Fibroblast of lung (primary cell): ENCODE results near the gene PGD. TPM values are rescaled to one million over a fixed set of nuclear protein-coding genes. Genes with fewer than 3 reads are reported as not detected.

Experiments
- DNase-seq, 2 donors: peaks; one replicate each; pipeline versions ENCODE4 v3.0.0 to v3.0.0-alpha.2; 2010; ENCODE audit warnings: low read depth in 2 of 2
- H2AFZ ChIP-seq: 2 replicates; pipeline ENCODE4 v1.5.1; 2012; ENCODE audit warnings: low read length, control low read depth, inconsistent platforms
- H3K27ac ChIP-seq: 2 replicates; pipeline ENCODE4 v1.5.1; 2011; ENCODE audit warnings: low read length, control low read depth; ENCODE audit not compliant: insufficient read depth
- H3K27me3 ChIP-seq: 2 replicates; pipeline ENCODE4 v1.5.1; 2011; ENCODE audit warnings: mild to moderate bottlenecking, low read length; ENCODE audit not compliant: control insufficient read depth, insufficient read depth
- H3K36me3 ChIP-seq: 2 replicates; pipeline ENCODE4 v1.5.1; 2011; ENCODE audit warnings: low read length; ENCODE audit not compliant: control insufficient read depth, insufficient read depth
- H3K4me1 ChIP-seq: 2 replicates; pipeline ENCODE4 v1.5.1; 2011; ENCODE audit warnings: low read length; ENCODE audit not compliant: control insufficient read depth, insufficient read depth; ENCODE audit errors: extremely low read depth
- H3K4me2 ChIP-seq: 2 replicates; pipeline ENCODE4 v1.5.1; 2011; ENCODE audit warnings: low read length, control low read depth; ENCODE audit not compliant: insufficient read depth; ENCODE audit errors: extremely low read depth
- H3K4me3 ChIP-seq, 4 experiments: fragments of 200-600 bp in 1 of 4; sonication (generic) in 1 of 4; replicated peaks in 1 of 4; 2 replicates each; pipeline ENCODE4 v1.5.1; 2011 to 2016; ENCODE audit warnings: low read length in 4 of 4, low read depth in 3 of 4, mild to moderate bottlenecking in 3 of 4, control low read depth in 2 of 4, inconsistent platforms in 1 of 4, mixed read lengths in 1 of 4; ENCODE audit not compliant: insufficient read depth in 1 of 4; ENCODE audit errors: control extremely low read depth in 1 of 4
- H3K79me2 ChIP-seq: 2 replicates; pipeline ENCODE4 v1.5.1; 2012; ENCODE audit warnings: mild to moderate bottlenecking, low read length, inconsistent platforms; ENCODE audit not compliant: control insufficient read depth, insufficient read depth
- H3K9ac ChIP-seq: 2 replicates; pipeline ENCODE4 v1.5.1; 2011; ENCODE audit warnings: mild to moderate bottlenecking, low read length, control low read depth; ENCODE audit not compliant: insufficient read depth
- H3K9me3 ChIP-seq: 2 replicates; pipeline ENCODE4 v1.5.1; 2012; ENCODE audit warnings: low read depth, low read length; ENCODE audit not compliant: control insufficient read depth, insufficient read depth
- H4K20me1 ChIP-seq: 2 replicates; pipeline ENCODE4 v1.5.1; 2011; ENCODE audit warnings: low read length; ENCODE audit not compliant: control insufficient read depth, insufficient read depth; ENCODE audit errors: extremely low read depth
- EZH2 ChIP-seq: IDR thresholded peaks from 2 replicates; pipeline ENCODE4 v1.5.1; 2012; ENCODE audit warnings: low read length, control low read depth, mild to moderate bottlenecking; ENCODE audit errors: missing control alignments
- polyA plus RNA-seq, 2 donors: library from polyadenylated mRNA; depleted of rRNA in 1 of 2; stranded (reverse) in 1 of 2; unstranded in 1 of 2; fragments of >200 nt; gene quantifications; 2 replicates each; pipeline ENCODE4 v1.2.1, GENCODE V29; 2011 to 2012; ENCODE audit warnings: missing spikeins in 1 of 2
- total RNA-seq: library from RNA; depleted of rRNA; stranded (reverse); fragments of >200 nt; gene quantifications from 2 replicates; pipeline ENCODE4 v1.2.1, GENCODE V29; 2014
- TF ChIP-seq, protein P1 (sequence below), 2 donors: IDR thresholded peaks in 1 of 2; conservative IDR thresholded peaks in 1 of 2; 1 replicate in 1 of 2; 2 replicates in 1 of 2; pipeline ENCODE4 v1.5.1; 2011 to 2012; ENCODE audit warnings: low read length in 2 of 2, control low read depth in 1 of 2, inconsistent platforms in 1 of 2, low read depth in 1 of 2, mild to moderate bottlenecking in 1 of 2

Gene PGD
- total and polyA plus RNA-seq, 2 donors (not counting 1 experiment from before 2014, with no cell fraction given) = 121 to 135 TPM

DNA sequence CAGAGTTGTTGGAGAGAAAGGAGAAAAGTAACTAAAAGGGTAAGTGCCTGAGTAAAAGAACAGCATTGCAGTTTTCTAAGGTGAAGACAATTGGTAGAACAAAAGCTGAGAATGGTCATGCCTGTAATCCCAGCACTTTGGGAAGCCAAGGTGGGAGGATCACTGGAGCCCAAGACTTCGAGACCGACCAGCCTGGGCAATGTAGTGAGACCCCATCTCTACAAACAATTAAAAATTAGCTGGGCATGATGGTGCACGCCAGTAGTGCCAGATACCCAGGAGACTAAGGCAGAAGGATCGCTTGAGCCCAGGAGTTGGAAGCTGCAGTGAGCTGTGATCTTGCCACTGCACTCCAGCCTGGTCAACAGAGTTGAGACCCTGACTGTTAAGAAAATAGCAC lies 15.2 kb upstream of the PGD start:
- Histone ChIP-seq H3K36me3 (no peaks in the 10 kb centered on the region), H2AFZ (no peak overlapping the region), H3K4me2 (no peak overlapping the region), H3K27ac (no peak overlapping the region), H4K20me1 (no peaks in the 10 kb centered on the region), H3K79me2 (no peaks in the 10 kb centered on the region), H3K27me3 (no peaks in the 10 kb centered on the region), H3K4me3 (no peak overlapping the region), H3K9me3 (no peaks in the 10 kb centered on the region), H3K9ac (no peak overlapping the region), H3K4me1 (peaks cover 19% of the 10 kb centered on the region)
- no peak for TF ChIP-seq EZH2
- TF ChIP-seq, protein P1, sequence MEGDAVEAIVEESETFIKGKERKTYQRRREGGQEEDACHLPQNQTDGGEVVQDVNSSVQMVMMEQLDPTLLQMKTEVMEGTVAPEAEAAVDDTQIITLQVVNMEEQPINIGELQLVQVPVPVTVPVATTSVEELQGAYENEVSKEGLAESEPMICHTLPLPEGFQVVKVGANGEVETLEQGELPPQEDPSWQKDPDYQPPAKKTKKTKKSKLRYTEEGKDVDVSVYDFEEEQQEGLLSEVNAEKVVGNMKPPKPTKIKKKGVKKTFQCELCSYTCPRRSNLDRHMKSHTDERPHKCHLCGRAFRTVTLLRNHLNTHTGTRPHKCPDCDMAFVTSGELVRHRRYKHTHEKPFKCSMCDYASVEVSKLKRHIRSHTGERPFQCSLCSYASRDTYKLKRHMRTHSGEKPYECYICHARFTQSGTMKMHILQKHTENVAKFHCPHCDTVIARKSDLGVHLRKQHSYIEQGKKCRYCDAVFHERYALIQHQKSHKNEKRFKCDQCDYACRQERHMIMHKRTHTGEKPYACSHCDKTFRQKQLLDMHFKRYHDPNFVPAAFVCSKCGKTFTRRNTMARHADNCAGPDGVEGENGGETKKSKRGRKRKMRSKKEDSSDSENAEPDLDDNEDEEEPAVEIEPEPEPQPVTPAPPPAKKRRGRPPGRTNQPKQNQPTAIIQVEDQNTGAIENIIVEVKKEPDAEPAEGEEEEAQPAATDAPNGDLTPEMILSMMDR (conservative IDR thresholded peaks at IDR 0.05 in 1 of 2, IDR thresholded peaks at IDR 0.05 in 1 of 2; ENCODE audit: low read depth in 1 of 2, low read length in 2 of 2) = no peak
- DNase-seq = no peak

DNA sequence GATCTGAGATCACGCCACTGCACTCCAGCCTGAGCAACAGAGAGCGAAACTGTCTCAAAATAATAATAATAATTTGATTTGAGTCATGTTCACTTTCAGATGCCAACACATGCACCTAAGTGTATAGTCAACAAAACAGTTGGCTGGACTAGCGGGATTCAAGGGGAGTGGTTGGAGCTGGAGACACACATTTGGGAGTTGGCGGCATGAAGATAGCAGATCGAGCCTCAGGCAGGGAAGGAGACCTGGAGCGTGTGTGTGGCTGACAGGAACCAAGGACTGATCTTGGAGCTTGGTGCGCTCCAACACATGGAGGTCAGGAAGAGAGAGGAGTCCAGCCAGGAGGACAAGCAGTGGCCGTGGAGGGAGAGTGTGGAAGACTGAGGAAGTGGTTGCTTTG lies 14.6 kb upstream of the PGD start:
- Histone ChIP-seq H3K4me1 (peaks cover 19% of the 10 kb centered on the region), H3K27me3 (no peaks in the 10 kb centered on the region), H3K27ac (no peak overlapping the region), H3K9me3 (no peaks in the 10 kb centered on the region), H3K79me2 (no peaks in the 10 kb centered on the region), H4K20me1 (no peaks in the 10 kb centered on the region), H3K4me2 (no peak overlapping the region), H2AFZ (no peak overlapping the region), H3K36me3 (no peaks in the 10 kb centered on the region), H3K9ac (no peak overlapping the region), H3K4me3 (no peak overlapping the region)
- DNase-seq = no peak
- TF ChIP-seq, protein P1 (conservative IDR thresholded peaks at IDR 0.05 in 1 of 2, IDR thresholded peaks at IDR 0.05 in 1 of 2; ENCODE audit: low read depth in 1 of 2, low read length in 2 of 2) = no peak
- TF ChIP-seq EZH2 = no peak

DNA sequence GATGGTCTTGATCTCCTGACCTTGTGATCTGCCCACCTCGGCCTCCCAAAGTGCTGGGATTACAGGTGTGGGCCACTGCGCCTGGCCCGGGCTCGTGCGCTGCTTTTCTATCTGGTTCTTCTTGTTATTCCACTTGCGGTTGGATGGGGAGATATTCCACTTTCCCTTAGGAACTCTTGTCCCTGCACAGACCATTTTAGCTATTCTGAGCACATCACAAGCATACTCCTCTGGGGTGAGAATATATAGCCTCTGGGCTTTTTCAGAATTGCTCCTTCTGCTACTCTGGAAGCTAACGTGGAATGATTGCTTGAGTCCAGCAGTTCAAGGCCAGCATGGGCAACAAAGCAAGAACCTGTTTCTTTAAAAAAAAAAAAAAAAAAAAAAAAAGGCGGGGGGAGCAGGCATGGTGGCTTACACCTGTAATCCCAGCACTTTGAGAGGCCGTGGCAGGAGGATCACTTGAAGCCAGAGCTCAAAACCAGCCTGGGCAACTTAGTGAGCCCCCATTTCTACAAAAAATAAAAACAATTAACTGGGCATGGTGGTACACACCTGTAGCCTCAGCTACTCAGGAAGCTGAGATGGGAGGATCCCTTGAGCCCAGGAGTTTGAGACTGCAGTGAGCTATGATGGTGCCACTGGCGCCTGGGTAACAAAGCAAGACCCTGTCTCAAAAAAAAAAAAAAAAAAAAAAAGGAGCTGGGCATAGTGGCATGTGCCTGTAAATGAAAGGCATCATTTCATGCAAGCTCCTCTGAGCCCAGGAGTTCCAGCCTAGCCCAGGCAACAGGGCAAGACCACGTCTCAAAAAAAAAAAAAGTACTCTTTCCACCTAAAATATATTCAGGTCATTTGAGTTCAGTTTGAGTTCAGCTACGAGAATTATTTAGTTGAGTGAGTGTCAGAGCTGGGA lies 11.8 kb upstream of the PGD start:
- H3K4me1 ChIP-seq = peaks cover 9% of the 10 kb centered on the region
- H3K9ac ChIP-seq = no peak overlapping the region
- no peak overlapping the region for H2AFZ ChIP-seq
- no peaks in the 10 kb centered on the region for H4K20me1 ChIP-seq
- peak overlapping the region; percentile 89 for H3K27ac ChIP-seq
- H3K27me3 ChIP-seq = no peaks in the 10 kb centered on the region
- H3K36me3 ChIP-seq = no peaks in the 10 kb centered on the region
- TF ChIP-seq EZH2 = no peak
- TF ChIP-seq, protein P1 (conservative IDR thresholded peaks at IDR 0.05 in 1 of 2, IDR thresholded peaks at IDR 0.05 in 1 of 2; ENCODE audit: low read depth in 1 of 2, low read length in 2 of 2) = no peak
- no peaks in the 10 kb centered on the region for H3K79me2 ChIP-seq
- no peak for DNase-seq
- H3K9me3 ChIP-seq = no peaks in the 10 kb centered on the region
- peak overlapping the region in 1 of 4 experiments; percentile 33 for H3K4me3 ChIP-seq
- peak overlapping the region; percentile 67 for H3K4me2 ChIP-seq
